SK-N-SH treated with all-trans-retinoic acid at 6 μM for 48 hours (cell line): ENCODE measurements around the gene TSSC4.

Experiments
- ATAC-seq: fragments of 200-7000 bp; cut with Tn5 transposase; 3 replicates; pipeline ENCODE4 v1.9.1; 2020; ENCODE audit warnings: mild to moderate bottlenecking, moderate library complexity
- ARNTL ChIP-seq: fragments of 450-650 bp; formaldehyde crosslinking; IDR thresholded peaks from 2 replicates; pipeline ENCODE4 v1.5.0; 2020; ENCODE audit warnings: low read depth, mild to moderate bottlenecking, moderate library complexity, borderline replicate concordance
- BACH2 ChIP-seq: fragments of 250-450 bp; sonication (Bioruptor Pico); IDR thresholded peaks from 2 replicates; pipeline ENCODE4 v1.9.0; 2021; ENCODE audit warnings: mild to moderate bottlenecking, borderline replicate concordance
- CREB5 ChIP-seq: fragments of 250-450 bp; sonication (Bioruptor Pico); IDR thresholded peaks from 2 replicates; pipeline ENCODE4 v1.5.1; 2020; ENCODE audit warnings: low read depth, mild to moderate bottlenecking, moderate library complexity
- CSDC2 ChIP-seq: fragments of 250-450 bp; sonication (Bioruptor Pico); IDR thresholded peaks from 2 replicates; pipeline ENCODE4 v1.5.0; 2020; ENCODE audit warnings: mild to moderate bottlenecking, moderate library complexity
- ESRRG ChIP-seq: fragments of 250-450 bp; sonication (Bioruptor Pico); IDR thresholded peaks from 2 replicates; pipeline ENCODE4 v1.6.1; 2021; ENCODE audit warnings: mild to moderate bottlenecking
- GLIS3 ChIP-seq: fragments of 250-450 bp; sonication (Bioruptor Pico); IDR thresholded peaks from 2 replicates; pipeline ENCODE4 v1.5.0; 2020; ENCODE audit warnings: mild to moderate bottlenecking, moderate library complexity
- ISL1 ChIP-seq: fragments of 250-450 bp; sonication (Bioruptor Pico); IDR thresholded peaks from 2 replicates; pipeline ENCODE4 v2.1.2; 2022; ENCODE audit warnings: mild to moderate bottlenecking, moderate library complexity
- OSR1 ChIP-seq: fragments of 250-450 bp; sonication (Bioruptor Pico); IDR thresholded peaks from 2 replicates; pipeline ENCODE4 v1.8.0; 2022; ENCODE audit warnings: moderate library complexity, mild to moderate bottlenecking, inconsistent platforms
- PPARA ChIP-seq: fragments of 250-450 bp; sonication (Bioruptor Pico); IDR thresholded peaks from 2 replicates; pipeline ENCODE4 v1.5.0; 2020; ENCODE audit warnings: mild to moderate bottlenecking, borderline replicate concordance
- SNAI2 ChIP-seq: fragments of 250-450 bp; sonication (Bioruptor Pico); IDR thresholded peaks from 2 replicates; pipeline ENCODE4 v1.5.0; 2020; ENCODE audit warnings: mild to moderate bottlenecking, moderate library complexity
- TCF4 ChIP-seq: fragments of 250-450 bp; sonication (Bioruptor Pico); IDR thresholded peaks from 2 replicates; pipeline ENCODE4 v1.8.0; 2021; ENCODE audit warnings: mild to moderate bottlenecking, moderate library complexity, borderline replicate concordance
- TOX ChIP-seq: fragments of 250-450 bp; sonication (Bioruptor Pico); IDR thresholded peaks from 2 replicates; pipeline ENCODE4 v1.8.0; 2021; ENCODE audit warnings: mild to moderate bottlenecking, moderate library complexity, borderline replicate concordance
- TSHZ2 ChIP-seq: fragments of 250-450 bp; sonication (Bioruptor Pico); IDR thresholded peaks from 2 replicates; pipeline ENCODE4 v1.5.0; 2020; ENCODE audit warnings: mild to moderate bottlenecking, moderate library complexity
- ZC3H10 ChIP-seq: fragments of 250-450 bp; sonication (Bioruptor Pico); IDR thresholded peaks from 2 replicates; pipeline ENCODE4 v1.5.1; 2021; ENCODE audit warnings: mild to moderate bottlenecking, moderate library complexity
- ZFP3 ChIP-seq: fragments of 250-450 bp; sonication (Bioruptor Pico); IDR thresholded peaks from 2 replicates; pipeline ENCODE4 v1.5.0; 2020; ENCODE audit warnings: mild to moderate bottlenecking, moderate library complexity
- ZFP30 ChIP-seq: fragments of 450-650 bp; formaldehyde crosslinking; IDR thresholded peaks from 2 replicates; pipeline ENCODE4 v1.5.0; 2022; ENCODE audit warnings: mild to moderate bottlenecking, moderate library complexity
- ZNF565 ChIP-seq: fragments of 450-650 bp; formaldehyde crosslinking; conservative IDR thresholded peaks from 2 replicates; pipeline ENCODE4 v1.5.0; 2020; ENCODE audit warnings: low read depth, mild to moderate bottlenecking, moderate library complexity
- ZNF70 ChIP-seq: fragments of 450-650 bp; formaldehyde crosslinking; IDR thresholded peaks from 2 replicates; pipeline ENCODE4 v1.5.0; 2020; ENCODE audit warnings: mild to moderate bottlenecking, moderate library complexity
- ZNF8 ChIP-seq: fragments of 450-650 bp; formaldehyde crosslinking; IDR thresholded peaks from 2 replicates; pipeline ENCODE4 v1.5.0; 2020; ENCODE audit warnings: mild to moderate bottlenecking, moderate library complexity
- TF ChIP-seq, protein P1 (sequence below): fragments of 250-450 bp; sonication (Bioruptor Pico); IDR thresholded peaks from 2 replicates; pipeline ENCODE4 v1.8.0; 2020; ENCODE audit warnings: mild to moderate bottlenecking, moderate library complexity, borderline replicate concordance
- TF ChIP-seq, protein P2 (sequence below): fragments of 250-450 bp; sonication (Bioruptor Pico); IDR thresholded peaks from 2 replicates; pipeline ENCODE4 v1.5.1; 2021; ENCODE audit warnings: mild to moderate bottlenecking, moderate library complexity
- TF ChIP-seq, protein P3 (sequence below): fragments of 250-450 bp; sonication (Bioruptor Pico); IDR thresholded peaks from 2 replicates; pipeline ENCODE4 v1.8.0; 2021; ENCODE audit warnings: low read depth, mild to moderate bottlenecking, moderate library complexity, borderline replicate concordance

Gene TSSC4

GRCh38 chr11:2420502-2421225, 20.1 kb downstream of the TSSC4 start:
- peak; percentile 97 for ATAC-seq
- TF ChIP-seq ZC3H10 (CRISPR knock-in tag) (no peak), ARNTL (CRISPR knock-in tag) (no peak), ZFP30 (CRISPR knock-in tag) (no peak), GLIS3 (CRISPR knock-in tag) (no peak), CREB5 (CRISPR knock-in tag) (no peak), ZFP3 (no peak), TOX (no peak), TCF4 (no peak), ISL1 (CRISPR knock-in tag) (no peak), ESRRG (CRISPR knock-in tag) (no peak), TSHZ2 (CRISPR knock-in tag) (no peak)
- TF ChIP-seq, protein P1, sequence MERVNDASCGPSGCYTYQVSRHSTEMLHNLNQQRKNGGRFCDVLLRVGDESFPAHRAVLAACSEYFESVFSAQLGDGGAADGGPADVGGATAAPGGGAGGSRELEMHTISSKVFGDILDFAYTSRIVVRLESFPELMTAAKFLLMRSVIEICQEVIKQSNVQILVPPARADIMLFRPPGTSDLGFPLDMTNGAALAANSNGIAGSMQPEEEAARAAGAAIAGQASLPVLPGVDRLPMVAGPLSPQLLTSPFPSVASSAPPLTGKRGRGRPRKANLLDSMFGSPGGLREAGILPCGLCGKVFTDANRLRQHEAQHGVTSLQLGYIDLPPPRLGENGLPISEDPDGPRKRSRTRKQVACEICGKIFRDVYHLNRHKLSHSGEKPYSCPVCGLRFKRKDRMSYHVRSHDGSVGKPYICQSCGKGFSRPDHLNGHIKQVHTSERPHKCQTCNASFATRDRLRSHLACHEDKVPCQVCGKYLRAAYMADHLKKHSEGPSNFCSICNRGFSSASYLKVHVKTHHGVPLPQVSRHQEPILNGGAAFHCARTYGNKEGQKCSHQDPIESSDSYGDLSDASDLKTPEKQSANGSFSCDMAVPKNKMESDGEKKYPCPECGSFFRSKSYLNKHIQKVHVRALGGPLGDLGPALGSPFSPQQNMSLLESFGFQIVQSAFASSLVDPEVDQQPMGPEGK, result no peak
- TF ChIP-seq, protein P2, sequence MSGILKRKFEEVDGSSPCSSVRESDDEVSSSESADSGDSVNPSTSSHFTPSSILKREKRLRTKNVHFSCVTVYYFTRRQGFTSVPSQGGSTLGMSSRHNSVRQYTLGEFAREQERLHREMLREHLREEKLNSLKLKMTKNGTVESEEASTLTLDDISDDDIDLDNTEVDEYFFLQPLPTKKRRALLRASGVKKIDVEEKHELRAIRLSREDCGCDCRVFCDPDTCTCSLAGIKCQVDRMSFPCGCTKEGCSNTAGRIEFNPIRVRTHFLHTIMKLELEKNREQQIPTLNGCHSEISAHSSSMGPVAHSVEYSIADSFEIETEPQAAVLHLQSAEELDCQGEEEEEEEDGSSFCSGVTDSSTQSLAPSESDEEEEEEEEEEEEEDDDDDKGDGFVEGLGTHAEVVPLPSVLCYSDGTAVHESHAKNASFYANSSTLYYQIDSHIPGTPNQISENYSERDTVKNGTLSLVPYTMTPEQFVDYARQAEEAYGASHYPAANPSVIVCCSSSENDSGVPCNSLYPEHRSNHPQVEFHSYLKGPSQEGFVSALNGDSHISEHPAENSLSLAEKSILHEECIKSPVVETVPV, result no peak

DNA sequence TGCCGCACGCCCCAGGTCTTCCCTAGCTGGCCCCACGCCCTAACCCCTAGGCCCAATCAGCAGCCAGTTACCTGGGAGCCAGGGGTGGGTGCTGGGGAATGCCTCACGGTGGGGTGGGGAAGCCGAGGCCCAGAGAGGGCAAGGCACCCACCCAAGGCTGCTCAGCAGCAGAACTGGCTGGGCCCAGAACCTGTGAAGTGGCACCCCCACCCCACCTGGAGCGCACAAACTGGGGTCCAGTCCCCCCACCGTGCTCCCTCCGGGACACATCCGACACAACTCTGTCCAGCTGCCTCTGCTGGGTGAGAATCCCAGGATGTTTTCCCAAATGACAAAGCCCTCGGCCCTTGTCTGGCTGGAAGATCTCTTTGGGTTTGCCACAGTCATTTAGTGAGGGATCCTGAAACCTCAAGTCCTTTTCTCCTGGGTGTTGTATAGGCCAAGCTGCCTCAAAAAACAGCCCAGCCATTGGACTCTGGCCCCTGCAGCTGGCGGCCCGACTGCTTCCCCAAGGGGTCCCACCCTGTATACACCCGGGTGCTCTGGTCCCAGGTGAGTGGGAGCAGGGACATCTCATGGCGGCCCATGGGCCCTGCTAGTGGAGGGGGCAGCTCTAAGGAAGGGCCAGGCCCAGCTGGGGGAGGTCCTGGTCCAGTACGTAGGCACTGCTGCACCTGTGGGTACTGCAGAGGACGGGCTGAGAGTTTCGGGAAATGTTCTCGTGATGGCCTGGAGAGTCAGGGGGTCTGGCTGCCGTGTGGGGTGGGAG, 20.9 kb downstream of the TSSC4 start:
- ATAC-seq, result no peak
- TF ChIP-seq, protein P3, sequence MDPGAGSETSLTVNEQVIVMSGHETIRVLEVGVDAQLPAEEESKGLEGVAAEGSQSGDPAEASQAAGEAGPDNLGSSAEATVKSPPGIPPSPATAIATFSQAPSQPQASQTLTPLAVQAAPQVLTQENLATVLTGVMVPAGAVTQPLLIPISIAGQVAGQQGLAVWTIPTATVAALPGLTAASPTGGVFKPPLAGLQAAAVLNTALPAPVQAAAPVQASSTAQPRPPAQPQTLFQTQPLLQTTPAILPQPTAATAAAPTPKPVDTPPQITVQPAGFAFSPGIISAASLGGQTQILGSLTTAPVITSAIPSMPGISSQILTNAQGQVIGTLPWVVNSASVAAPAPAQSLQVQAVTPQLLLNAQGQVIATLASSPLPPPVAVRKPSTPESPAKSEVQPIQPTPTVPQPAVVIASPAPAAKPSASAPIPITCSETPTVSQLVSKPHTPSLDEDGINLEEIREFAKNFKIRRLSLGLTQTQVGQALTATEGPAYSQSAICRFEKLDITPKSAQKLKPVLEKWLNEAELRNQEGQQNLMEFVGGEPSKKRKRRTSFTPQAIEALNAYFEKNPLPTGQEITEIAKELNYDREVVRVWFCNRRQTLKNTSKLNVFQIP (CRISPR knock-in tag), result no peak

DNA sequence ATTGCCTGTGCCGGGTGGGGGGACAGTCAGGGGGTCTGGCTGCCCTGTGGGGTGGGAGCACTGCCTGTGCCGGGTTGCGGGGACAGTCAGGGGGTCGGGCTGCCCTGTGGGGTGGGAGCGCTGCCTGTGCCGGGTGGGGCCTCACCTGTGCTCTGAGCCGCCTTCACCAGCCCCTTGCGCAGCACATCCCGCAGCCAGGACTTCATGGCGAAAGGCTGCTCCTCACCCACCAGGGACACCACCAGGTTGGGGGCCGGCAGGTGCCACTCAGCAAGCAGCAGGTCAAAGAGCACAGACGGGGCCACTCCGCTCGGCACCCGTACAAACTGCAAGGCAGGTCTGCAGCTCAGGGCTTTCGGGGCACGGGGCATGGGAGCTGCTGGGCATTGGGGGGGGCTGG, 21.4 kb downstream of the TSSC4 start:
- ATAC-seq, result no peak
- no peak for TF ChIP-seq TSHZ2 (CRISPR knock-in tag)
- no peak for TF ChIP-seq ZNF8
- no peak for TF ChIP-seq CSDC2 (CRISPR knock-in tag)
- TF ChIP-seq SNAI2 (CRISPR knock-in tag), result no peak
- TF ChIP-seq ZFP30 (CRISPR knock-in tag), result no peak
- TF ChIP-seq OSR1 (CRISPR knock-in tag), result no peak
- no peak for TF ChIP-seq GLIS3 (CRISPR knock-in tag)
- TF ChIP-seq ARNTL (CRISPR knock-in tag), result no peak
- TF ChIP-seq TOX, result no peak
- TF ChIP-seq ESRRG (CRISPR knock-in tag), result no peak
- no peak for TF ChIP-seq ZNF70 (CRISPR knock-in tag)
- no peak for TF ChIP-seq PPARA
- no peak for TF ChIP-seq ZNF565 (CRISPR knock-in tag)
- TF ChIP-seq BACH2, result no peak
- TF ChIP-seq, protein P2, result no peak
- TF ChIP-seq TCF4, result no peak
